HFF-Myc (cell line): ENCODE measurements around the gene RXFP4.

Experiments used
- DNase-seq: peaks from one replicate; pipeline ENCODE4 v3.0.0-alpha.2; 2011; ENCODE audit warnings: low read depth; ENCODE audit errors: extremely low read depth
- H3K4me3 ChIP-seq: replicated peaks from 2 replicates; pipeline ENCODE4 v1.5.1; 2011; ENCODE audit warnings: low read depth, mild to moderate bottlenecking, control low read depth, low read length
- TF ChIP-seq, protein P1 (sequence below): IDR thresholded peaks from 2 replicates; pipeline ENCODE4 v1.5.1; 2012; ENCODE audit warnings: mild to moderate bottlenecking, low read depth, low read length, control low read depth; ENCODE audit errors: missing control alignments

Gene RXFP4

DNA sequence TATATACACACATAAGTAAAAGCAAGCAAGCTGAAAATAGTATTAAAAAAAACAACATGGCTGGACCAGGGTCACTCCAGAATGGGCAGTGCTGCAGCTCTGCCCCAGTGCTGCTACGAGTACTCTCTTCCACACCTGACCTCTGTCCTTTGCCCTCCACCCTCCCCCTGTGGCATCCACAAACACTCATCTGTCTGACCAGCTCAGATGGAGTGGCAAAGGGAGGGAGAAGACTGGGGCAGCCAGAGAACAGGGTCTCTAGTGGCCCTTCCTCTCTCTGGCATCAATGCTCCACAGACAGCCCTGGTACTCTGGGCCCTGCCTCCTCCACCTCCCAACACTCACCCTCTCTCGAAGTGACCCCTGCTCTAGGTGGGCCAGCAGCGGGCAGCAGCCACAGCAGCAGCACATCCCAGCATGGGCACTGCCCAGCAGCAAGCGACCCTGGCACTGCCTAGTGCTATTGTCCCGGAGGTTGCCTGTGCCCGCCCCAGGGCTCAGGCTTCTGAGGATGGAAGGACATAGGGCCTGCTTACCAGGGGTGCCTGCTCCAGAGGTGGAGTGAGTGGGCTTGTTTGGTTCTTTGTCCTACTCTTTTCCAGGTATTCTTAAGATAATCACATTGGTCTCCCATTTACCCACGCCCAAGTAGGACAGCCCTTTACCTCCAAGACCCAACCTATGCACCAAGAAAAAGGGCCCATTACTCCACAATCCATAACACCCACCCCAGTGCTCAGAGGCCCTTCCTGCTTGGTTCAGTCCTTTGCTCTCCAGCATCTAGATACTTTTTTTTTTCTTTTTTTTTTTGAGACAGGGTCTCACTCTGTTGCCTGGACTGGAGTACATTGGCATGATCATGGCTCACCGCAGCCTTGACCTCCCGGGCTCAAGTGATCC lies 30.7 kb downstream of the RXFP4 start:
- TF ChIP-seq, protein P1, sequence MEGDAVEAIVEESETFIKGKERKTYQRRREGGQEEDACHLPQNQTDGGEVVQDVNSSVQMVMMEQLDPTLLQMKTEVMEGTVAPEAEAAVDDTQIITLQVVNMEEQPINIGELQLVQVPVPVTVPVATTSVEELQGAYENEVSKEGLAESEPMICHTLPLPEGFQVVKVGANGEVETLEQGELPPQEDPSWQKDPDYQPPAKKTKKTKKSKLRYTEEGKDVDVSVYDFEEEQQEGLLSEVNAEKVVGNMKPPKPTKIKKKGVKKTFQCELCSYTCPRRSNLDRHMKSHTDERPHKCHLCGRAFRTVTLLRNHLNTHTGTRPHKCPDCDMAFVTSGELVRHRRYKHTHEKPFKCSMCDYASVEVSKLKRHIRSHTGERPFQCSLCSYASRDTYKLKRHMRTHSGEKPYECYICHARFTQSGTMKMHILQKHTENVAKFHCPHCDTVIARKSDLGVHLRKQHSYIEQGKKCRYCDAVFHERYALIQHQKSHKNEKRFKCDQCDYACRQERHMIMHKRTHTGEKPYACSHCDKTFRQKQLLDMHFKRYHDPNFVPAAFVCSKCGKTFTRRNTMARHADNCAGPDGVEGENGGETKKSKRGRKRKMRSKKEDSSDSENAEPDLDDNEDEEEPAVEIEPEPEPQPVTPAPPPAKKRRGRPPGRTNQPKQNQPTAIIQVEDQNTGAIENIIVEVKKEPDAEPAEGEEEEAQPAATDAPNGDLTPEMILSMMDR = no peak
- no peak for DNase-seq
- H3K4me3 ChIP-seq = no peak overlapping the region

DNA sequence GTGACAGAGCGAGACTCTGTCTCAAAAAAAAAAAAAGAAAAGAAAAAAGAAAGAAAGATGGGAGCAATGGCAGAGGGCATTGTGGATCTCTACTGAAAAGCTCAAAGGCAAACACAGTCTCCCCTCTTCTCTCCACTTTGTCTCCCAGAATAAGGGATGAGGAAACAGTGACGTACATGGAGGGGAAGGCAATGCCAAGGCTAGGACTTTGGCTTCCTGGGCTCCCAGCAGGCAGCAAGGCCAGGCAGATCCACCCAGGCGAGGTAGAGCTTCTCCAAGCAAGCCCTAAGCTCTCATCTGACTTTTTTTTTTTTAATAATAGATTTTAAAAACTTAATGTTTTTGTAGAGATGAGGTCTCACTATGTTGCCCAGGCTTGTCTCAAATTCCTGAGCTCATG lies 32.3 kb downstream of the RXFP4 start:
- TF ChIP-seq, protein P1 = no peak
- DNase-seq = no peak
- no peak overlapping the region for H3K4me3 ChIP-seq

DNA sequence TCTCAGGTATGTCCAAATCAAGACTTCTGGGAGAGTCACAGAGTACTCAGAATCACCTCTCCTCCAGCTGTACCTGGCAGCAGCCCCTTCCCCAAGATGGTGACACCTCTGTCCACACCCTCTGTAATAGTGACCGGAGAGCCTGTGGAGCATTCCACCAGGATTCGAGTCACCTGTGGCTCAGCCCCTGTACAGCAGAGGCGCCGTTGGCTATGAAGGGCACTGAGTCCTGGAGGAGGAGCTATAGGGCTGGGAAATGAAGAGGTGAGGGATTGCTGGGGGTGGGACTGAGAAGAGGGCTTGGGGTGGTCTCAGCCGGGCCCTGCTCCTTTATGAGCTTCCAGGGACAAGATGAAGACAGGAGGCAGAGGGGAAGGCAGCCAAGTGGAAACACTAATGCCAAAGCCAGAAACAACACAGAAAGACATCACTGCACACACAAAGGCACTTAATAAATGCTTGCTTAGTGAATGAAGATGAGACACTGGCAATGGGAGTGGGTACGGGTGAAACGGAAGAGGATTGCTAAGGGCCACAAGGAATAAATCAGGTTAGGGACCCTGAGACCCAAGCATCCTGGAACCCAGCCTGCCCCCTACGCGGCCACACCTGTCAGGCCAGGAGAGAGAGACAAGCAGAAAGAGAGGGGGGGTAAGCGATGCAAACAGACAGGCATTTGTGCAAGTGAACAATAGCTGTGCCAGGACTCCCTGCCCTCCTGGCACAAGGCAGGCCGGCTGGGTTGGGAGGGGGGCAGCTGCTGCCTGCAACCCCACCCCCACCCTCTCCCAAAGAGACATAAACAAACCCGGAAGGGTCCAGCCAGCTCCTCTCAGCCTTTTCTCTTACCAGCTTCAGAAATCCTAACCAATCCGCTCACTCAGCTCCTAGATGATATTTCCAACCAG lies 33.0 kb downstream of the RXFP4 start:
- no peak for DNase-seq
- TF ChIP-seq, protein P1 = no peak
- peak overlapping the region; percentile 74 for H3K4me3 ChIP-seq

DNA sequence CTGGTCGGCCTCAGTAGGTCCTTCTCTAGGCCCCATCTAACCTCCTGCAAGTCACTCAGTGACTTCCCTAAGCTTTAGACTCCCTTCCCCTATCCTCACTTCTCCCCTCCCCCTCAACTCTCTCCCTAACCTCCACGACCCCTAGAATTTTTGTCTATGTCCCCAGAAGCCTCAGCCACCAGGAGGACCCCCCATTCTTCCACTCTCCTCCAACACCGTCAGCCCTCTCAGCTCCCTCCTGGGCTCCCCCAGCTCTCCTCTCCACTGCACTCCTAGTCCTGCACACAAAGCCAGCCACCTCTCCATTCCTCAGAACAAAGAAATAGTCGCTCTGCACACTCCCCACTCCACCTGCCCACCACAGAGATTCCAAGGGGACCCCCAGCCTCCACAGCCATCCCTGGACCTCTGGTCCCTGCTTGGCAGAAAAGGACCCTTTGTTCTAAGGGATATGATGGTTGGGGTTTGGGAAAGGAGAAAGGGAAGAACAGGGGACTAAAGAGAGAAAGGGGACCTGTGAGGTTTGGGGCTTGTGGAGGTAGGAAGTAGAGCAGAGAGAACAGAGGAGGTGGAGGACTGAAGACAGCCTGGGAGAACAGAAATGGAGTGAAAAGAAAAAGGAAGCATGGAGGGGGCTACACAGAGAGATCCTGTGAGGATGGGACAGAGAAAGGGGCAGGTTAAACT lies 34.1 kb downstream of the RXFP4 start:
- no peak for DNase-seq
- peak overlapping the region; percentile 74 for H3K4me3 ChIP-seq
- TF ChIP-seq, protein P1 = no peak

DNA sequence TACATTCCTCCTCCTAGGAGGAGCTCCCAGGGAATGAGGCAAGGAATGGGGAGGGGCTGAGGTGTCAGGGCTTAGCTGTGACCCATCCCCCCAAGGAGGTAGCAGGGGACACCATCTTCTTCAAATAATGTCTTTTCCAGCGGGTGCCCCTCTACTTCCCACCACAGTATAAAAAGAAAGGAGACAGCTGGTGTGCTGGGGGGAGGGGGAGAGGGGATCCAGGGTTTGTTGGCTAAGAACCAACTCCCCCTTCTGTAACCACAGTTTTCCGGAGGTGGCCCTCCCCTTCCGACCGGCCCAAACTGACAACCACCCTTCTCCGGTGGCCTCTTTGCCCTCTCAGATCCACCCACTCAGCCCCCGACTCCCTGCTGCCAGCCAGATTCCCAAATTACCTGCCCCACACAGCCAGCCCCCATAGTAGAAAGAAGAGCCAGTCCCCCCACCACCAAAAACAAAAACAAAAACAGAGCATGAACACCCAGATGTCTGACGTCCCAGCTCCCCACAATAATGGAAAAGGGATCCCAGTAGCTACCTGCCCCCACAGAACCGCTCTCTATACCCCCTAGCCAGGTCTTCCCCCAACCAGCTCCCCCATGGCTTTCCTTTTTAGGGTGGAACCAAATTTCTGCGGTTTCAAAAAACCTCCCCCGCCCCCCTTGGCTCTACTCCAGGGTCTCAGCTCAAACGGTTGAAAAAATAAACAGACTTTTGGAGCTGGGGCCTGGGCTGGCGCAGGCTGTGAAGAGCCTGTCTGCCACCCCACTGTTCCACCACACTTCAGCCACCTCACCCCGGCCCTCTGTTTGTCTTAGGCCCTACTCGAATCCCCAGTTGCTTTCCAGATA lies 34.8 kb downstream of the RXFP4 start:
- TF ChIP-seq, protein P1 = no peak
- no peak for DNase-seq
- peak overlapping the region; percentile 74 for H3K4me3 ChIP-seq
